K562 (cell line): ENCODE data around the gene TMEM245. TPM values are rescaled to one million over a fixed set of nuclear protein-coding genes. Genes with fewer than 3 reads are reported as not detected.
A peak's percentile ranks its signal among the peaks of the same experiment; 100 is the strongest.

Source experiments
- ARHGAP35 ChIP-seq: fragments of 450-650 bp; IDR thresholded peaks from 2 replicates; pipeline ENCODE4 v1.6.1; 2018; ENCODE audit not compliant: partially characterized antibody
- CSDE1 ChIP-seq, 2 experiments: fragments of 450-650 bp; IDR thresholded peaks; 2 replicates each; pipeline ENCODE4 v1.6.1; 2016; ENCODE audit warnings: mild to moderate bottlenecking in 1 of 2
- ETS2 ChIP-seq: IDR thresholded peaks from 2 replicates; pipeline ENCODE4 v1.6.1; 2016; ENCODE audit warnings: borderline replicate concordance, missing genetic modification characterization, mild to moderate bottlenecking, moderate library complexity, missing compliant biosample characterization; ENCODE audit not compliant: poor library complexity, severe bottlenecking
- FOSL1 ChIP-seq: fragments of 200-800 bp; sonication (Bioruptor generic); conservative IDR thresholded peaks from 2 replicates; pipeline ENCODE4 v1.6.1; 2016; ENCODE audit warnings: missing genetic modification characterization, missing compliant biosample characterization
- GABPA ChIP-seq: fragments of 200-800 bp; sonication (Bioruptor generic); conservative IDR thresholded peaks from 2 replicates; pipeline ENCODE4 v1.6.1; 2016; ENCODE audit warnings: low read depth, missing genetic modification characterization, missing compliant biosample characterization
- HDAC1 ChIP-seq, 2 experiments: fragments of 450-650 bp; IDR thresholded peaks; 2 replicates each; pipeline ENCODE4 v1.6.1; 2016 to 2017; ENCODE audit warnings: inconsistent platforms in 1 of 2, mild to moderate bottlenecking in 1 of 2, moderate library complexity in 1 of 2
- HDAC8 ChIP-seq: fragments of 450-650 bp; IDR thresholded peaks from 2 replicates; pipeline ENCODE4 v1.6.1; 2016; ENCODE audit warnings: mild to moderate bottlenecking, missing genetic modification characterization, moderate library complexity, missing compliant biosample characterization
- HNRNPH1 ChIP-seq: fragments of 200-400 bp; formaldehyde crosslinking; optimal IDR thresholded peaks from 2 replicates; pipeline ENCODE3; 2017; ENCODE audit warnings: low read depth, mild to moderate bottlenecking, low read length, moderate library complexity
- NEUROD1 ChIP-seq: fragments of 150-350 bp; IDR thresholded peaks from 2 replicates; pipeline ENCODE4 v1.6.1; 2014; ENCODE audit warnings: borderline replicate concordance, low read length, low read depth; ENCODE audit not compliant: partially characterized antibody
- RCOR1 ChIP-seq, 2 experiments: IDR thresholded peaks; 2 replicates each; pipeline ENCODE4 v1.6.1; 2012; ENCODE audit warnings: low read depth in 2 of 2, low read length in 2 of 2, borderline replicate concordance in 1 of 2, improper control_type of control experiment in 1 of 2
- RNF2 ChIP-seq: sonication (generic); IDR thresholded peaks from 2 replicates; pipeline ENCODE4 v1.6.1; 2016
- SIN3A ChIP-seq, 2 experiments: fragments of 150-350 bp in 1 of 2; IDR thresholded peaks; 2 replicates each; pipeline ENCODE4 v1.6.1; 2011 to 2016; ENCODE audit warnings: borderline replicate concordance in 2 of 2, low read depth in 2 of 2, low read length in 2 of 2, mild to moderate bottlenecking in 2 of 2, moderate library complexity in 2 of 2; ENCODE audit not compliant: control insufficient read depth in 1 of 2
- SOX6 ChIP-seq: fragments of 450-650 bp; IDR thresholded peaks from 2 replicates; pipeline ENCODE4 v1.6.1; 2014; ENCODE audit warnings: mild to moderate bottlenecking
- TAF1 ChIP-seq: IDR thresholded peaks from 2 replicates; pipeline ENCODE4 v1.6.1; 2011; ENCODE audit warnings: mild to moderate bottlenecking, low read length, moderate library complexity; ENCODE audit not compliant: insufficient read depth, control insufficient read depth, severe bottlenecking; ENCODE audit errors: extremely low read depth
- ZKSCAN1 ChIP-seq: fragments of 150-350 bp; IDR thresholded peaks from 2 replicates; pipeline ENCODE4 v1.6.1; 2016; ENCODE audit warnings: low read depth, low read length
- ZNF121 ChIP-seq: sonication (generic); formaldehyde crosslinking; conservative IDR thresholded peaks from 2 replicates; pipeline ENCODE4 v1.8.0; 2022; ENCODE audit warnings: missing genetic modification reagents
- ZNF3 ChIP-seq: fragments of 250-450 bp; sonication (Bioruptor Pico); IDR thresholded peaks from 2 replicates; pipeline ENCODE4 v1.5.0; 2021; ENCODE audit warnings: mild to moderate bottlenecking, moderate library complexity
- ZNF444 ChIP-seq: fragments of 250-450 bp; sonication (Bioruptor Pico); IDR thresholded peaks from 2 replicates; pipeline ENCODE4 v1.4.0; 2020; ENCODE audit warnings: mild to moderate bottlenecking, moderate library complexity
- ZNF668 ChIP-seq: fragments of 250-450 bp; sonication (Bioruptor Pico); IDR thresholded peaks from 2 replicates; pipeline ENCODE4 v1.8.0; 2022; ENCODE audit warnings: mild to moderate bottlenecking, inconsistent platforms
- polyA plus RNA-seq, 8 experiments: library from polyadenylated mRNA; depleted of rRNA in 4 of 8; stranded (reverse) in 5 of 8; unstranded in 3 of 8; fragments of >200 nt; fragmentation: Nextera tagmentation in 2 of 8; fragmentation: Illumina TruSeq in 1 of 8; extraction: Ambion mirVana in 2 of 8; extraction: Trizol in 1 of 8; gene quantifications; 2 replicates each; pipeline versions ENCODE4 v1.2.1 to v1.2.3, GENCODE V29; 2011 to 2014; ENCODE audit warnings: inconsistent platforms in 1 of 8, missing spikeins in 1 of 8
- total RNA-seq, 7 experiments: library from RNA; depleted of rRNA in 6 of 7; stranded (reverse); fragments of >200 nt in 6 of 7; fragmentation: Illumina TruSeq in 2 of 7; extraction: Trizol in 2 of 7; gene quantifications; 2 replicates each; pipeline versions ENCODE4 v1.2.1 to v1.2.3, GENCODE V29; 2011 to 2021; ENCODE audit warnings: low replicate concordance in 1 of 7
- TF ChIP-seq, protein P1 (sequence below), 2 experiments: IDR thresholded peaks; 2 replicates each; pipeline ENCODE4 v1.6.1; 2011; ENCODE audit warnings: borderline replicate concordance in 1 of 2, control low read depth in 1 of 2, low read depth in 1 of 2, low read length in 1 of 2, mild to moderate bottlenecking in 1 of 2, mixed read lengths in 1 of 2, moderate library complexity in 1 of 2; ENCODE audit not compliant: insufficient read depth in 1 of 2, insufficient read length in 1 of 2, poor library complexity in 1 of 2, severe bottlenecking in 1 of 2; ENCODE audit errors: extremely low read depth in 1 of 2
- TF ChIP-seq, protein P2 (sequence below): fragments of 450-650 bp; IDR thresholded peaks from 2 replicates; pipeline ENCODE4 v1.7.1; 2018; ENCODE audit warnings: mild to moderate bottlenecking, low read depth; ENCODE audit not compliant: partially characterized antibody

Gene TMEM245
- total and polyA plus RNA-seq, 9 of the 15 experiments (the other 6 are each of a cell fraction or from before 2014, with no cell fraction given) = 8.5 to 43.2 (median 24.3) TPM

DNA sequence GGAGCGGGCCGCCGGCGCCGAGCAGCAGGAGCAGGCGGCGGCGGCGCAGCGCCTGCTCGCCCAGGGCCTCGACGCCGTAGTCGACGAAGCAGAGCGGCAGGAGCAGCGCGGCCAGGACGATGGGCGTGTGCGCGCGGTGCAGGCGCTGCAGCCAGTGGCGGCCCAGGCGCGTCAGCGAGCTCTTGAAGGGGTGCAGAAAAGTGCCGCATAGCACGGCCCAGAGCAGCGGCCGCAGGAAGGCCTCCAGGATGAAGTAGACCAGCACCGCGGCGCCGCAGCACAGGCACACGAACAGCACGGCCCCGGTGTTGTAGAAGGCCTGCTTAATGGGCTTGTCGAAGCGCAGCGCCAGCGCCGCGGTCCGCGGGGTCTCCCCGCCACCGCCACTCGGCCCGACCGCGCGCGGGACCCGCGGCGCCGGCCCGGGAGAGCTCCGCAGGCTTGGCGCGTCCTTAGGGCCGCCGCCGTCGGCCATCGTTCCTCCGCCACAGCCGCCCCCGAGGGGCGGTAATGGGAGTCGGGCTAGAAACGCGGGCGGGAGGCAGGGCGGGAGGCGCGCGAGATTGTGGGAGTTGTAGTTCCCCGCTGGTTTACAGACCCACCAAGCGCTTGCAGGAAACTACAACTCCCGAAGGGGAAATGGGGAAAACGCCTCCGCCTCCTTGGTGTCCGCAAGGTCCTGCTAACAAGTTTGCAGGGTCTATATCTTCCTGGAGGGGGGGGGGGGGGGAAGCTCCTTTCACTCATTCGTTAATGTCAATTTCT, at the start of gene TMEM245 (continued):
- TF ChIP-seq, protein P1, sequence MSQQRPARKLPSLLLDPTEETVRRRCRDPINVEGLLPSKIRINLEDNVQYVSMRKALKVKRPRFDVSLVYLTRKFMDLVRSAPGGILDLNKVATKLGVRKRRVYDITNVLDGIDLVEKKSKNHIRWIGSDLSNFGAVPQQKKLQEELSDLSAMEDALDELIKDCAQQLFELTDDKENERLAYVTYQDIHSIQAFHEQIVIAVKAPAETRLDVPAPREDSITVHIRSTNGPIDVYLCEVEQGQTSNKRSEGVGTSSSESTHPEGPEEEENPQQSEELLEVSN (IDR thresholded peaks at IDR 0.05; ENCODE audit: borderline replicate concordance in 1 of 2, extremely low read depth in 1 of 2, insufficient read depth in 1 of 2, insufficient read length in 1 of 2, low read depth in 1 of 2, low read length in 1 of 2, poor library complexity in 1 of 2, severe bottlenecking in 1 of 2) = peak; percentile 64 to 90
- peak; percentile 70 to 87; a peak in 2 of 4 replicates for TF ChIP-seq SIN3A (IDR thresholded peaks at IDR 0.05; ENCODE audit: borderline replicate concordance in 2 of 2, control insufficient read depth in 1 of 2, low read depth in 2 of 2, low read length in 2 of 2)
- no peak for TF ChIP-seq CSDE1 (IDR thresholded peaks at IDR 0.05)
- TF ChIP-seq ZNF121 (CRISPR knock-in tag) = no peak
- TF ChIP-seq ZNF668 (CRISPR knock-in tag) = no peak
- peak; percentile 73 for TF ChIP-seq NEUROD1
- no peak for TF ChIP-seq ZNF3
- peak; percentile 54 for TF ChIP-seq RNF2
- TF ChIP-seq TAF1 = peak; percentile 89
- TF ChIP-seq FOSL1 = 0 out of 2 replicates have a peak, but pooled peaks have one; percentile 36
- TF ChIP-seq ZKSCAN1 = peak; percentile 44; the same call in 1 of the 2 replicates
- peak; percentile 15; the same call in 1 of the 2 replicates for TF ChIP-seq SOX6
- TF ChIP-seq, protein P2, sequence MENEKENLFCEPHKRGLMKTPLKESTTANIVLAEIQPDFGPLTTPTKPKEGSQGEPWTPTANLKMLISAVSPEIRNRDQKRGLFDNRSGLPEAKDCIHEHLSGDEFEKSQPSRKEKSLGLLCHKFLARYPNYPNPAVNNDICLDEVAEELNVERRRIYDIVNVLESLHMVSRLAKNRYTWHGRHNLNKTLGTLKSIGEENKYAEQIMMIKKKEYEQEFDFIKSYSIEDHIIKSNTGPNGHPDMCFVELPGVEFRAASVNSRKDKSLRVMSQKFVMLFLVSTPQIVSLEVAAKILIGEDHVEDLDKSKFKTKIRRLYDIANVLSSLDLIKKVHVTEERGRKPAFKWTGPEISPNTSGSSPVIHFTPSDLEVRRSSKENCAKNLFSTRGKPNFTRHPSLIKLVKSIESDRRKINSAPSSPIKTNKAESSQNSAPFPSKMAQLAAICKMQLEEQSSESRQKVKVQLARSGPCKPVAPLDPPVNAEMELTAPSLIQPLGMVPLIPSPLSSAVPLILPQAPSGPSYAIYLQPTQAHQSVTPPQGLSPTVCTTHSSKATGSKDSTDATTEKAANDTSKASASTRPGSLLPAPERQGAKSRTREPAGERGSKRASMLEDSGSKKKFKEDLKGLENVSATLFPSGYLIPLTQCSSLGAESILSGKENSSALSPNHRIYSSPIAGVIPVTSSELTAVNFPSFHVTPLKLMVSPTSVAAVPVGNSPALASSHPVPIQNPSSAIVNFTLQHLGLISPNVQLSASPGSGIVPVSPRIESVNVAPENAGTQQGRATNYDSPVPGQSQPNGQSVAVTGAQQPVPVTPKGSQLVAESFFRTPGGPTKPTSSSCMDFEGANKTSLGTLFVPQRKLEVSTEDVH = peak; percentile 64
- peak in 1 of 2 experiments; percentile 46; a peak in 1 of 4 replicates for TF ChIP-seq HDAC1 (IDR thresholded peaks at IDR 0.05)
- peak; percentile 81 for TF ChIP-seq ARHGAP35
- no peak for TF ChIP-seq HNRNPH1
- TF ChIP-seq ETS2 (tag) = no peak
- TF ChIP-seq ZNF444 = no peak
- peak; percentile 61 for TF ChIP-seq GABPA
- peak; percentile 61; the same call in 1 of the 2 replicates for TF ChIP-seq HDAC8 (tag)
- no peak; a peak in 1 of 4 replicates for TF ChIP-seq RCOR1 (IDR thresholded peaks at IDR 0.05; ENCODE audit: borderline replicate concordance in 1 of 2, low read depth in 2 of 2, low read length in 2 of 2)
